ENCODE results near the gene RSPH1. TPM values are rescaled to one million over a fixed set of nuclear protein-coding genes. Genes with fewer than 3 reads are reported as not detected.

Gene RSPH1
- total RNA-seq, 1 donor = 0.81 TPM

GRCh38 chr21:42433946-42434551 is 62.0 kb downstream of the RSPH1 start:
- no peak for DNase-seq (ENCODE audit: low read depth in 2 of 3, low spot score in 2 of 3)

- no peak for DNase-seq (ENCODE audit: low read depth in 2 of 3, low spot score in 2 of 3)
Measured at GRCh38 chr21:42432695-42433094, 63.3 kb downstream of the RSPH1 start.

- no peak for DNase-seq (ENCODE audit: low read depth in 2 of 3, low spot score in 2 of 3)
Measured at GRCh38 chr21:42431196-42431595, 64.8 kb downstream of the RSPH1 start.

- DNase-seq (ENCODE audit: low read depth in 2 of 3, low spot score in 2 of 3) = no peak
Measured at GRCh38 chr21:42430521-42430920, 65.5 kb downstream of the RSPH1 start.

GRCh38 chr21:42429856-42430255 is 66.2 kb downstream of the RSPH1 start:
- DNase-seq (ENCODE audit: low read depth in 2 of 3, low spot score in 2 of 3) = no peak

GRCh38 chr21:42429021-42429420 is 67.0 kb downstream of the RSPH1 start:
- no peak for DNase-seq (ENCODE audit: low read depth in 2 of 3, low spot score in 2 of 3)

- no peak for DNase-seq (ENCODE audit: low read depth in 2 of 3, low spot score in 2 of 3)
Measured at GRCh38 chr21:42427809-42428419, 68.1 kb downstream of the RSPH1 start.

DNA sequence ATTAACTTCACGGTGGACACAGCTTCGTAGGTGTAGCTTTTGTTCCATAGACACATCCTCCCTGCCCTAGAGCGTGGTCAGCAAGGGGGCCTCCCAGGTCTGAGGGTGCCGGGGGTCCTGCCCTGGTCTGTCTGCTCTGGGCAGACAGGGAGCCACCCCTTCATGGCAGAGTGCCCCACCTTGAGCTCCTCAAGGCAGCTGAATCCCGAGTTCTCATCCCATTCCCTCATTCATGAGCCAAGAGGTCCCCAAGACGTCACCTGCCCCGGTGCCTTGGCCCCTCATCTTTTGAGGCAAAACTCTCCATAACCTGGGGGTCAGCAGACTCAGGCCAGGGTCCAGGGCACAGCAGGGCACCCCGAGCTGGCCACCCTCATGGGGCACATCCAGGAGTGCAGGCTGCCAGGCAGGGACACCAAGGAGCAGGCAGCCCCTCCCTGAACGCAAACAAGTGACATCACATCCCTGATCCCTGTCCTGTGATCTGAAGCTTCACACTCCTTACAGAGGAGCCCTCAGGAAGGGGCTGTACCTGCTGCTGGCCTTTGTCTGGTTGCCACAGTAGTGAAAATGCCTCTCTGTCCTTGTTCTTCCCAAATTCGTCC is 69.0 kb downstream of the RSPH1 start:
- no peak for DNase-seq (ENCODE audit: low read depth in 2 of 3, low spot score in 2 of 3)

GRCh38 chr21:42426424-42426823 is 69.6 kb downstream of the RSPH1 start:
- no peak for DNase-seq (ENCODE audit: low read depth in 2 of 3, low spot score in 2 of 3)

GRCh38 chr21:42425591-42425990 is 70.4 kb downstream of the RSPH1 start:
- no peak for DNase-seq (ENCODE audit: low read depth in 2 of 3, low spot score in 2 of 3)

DNA sequence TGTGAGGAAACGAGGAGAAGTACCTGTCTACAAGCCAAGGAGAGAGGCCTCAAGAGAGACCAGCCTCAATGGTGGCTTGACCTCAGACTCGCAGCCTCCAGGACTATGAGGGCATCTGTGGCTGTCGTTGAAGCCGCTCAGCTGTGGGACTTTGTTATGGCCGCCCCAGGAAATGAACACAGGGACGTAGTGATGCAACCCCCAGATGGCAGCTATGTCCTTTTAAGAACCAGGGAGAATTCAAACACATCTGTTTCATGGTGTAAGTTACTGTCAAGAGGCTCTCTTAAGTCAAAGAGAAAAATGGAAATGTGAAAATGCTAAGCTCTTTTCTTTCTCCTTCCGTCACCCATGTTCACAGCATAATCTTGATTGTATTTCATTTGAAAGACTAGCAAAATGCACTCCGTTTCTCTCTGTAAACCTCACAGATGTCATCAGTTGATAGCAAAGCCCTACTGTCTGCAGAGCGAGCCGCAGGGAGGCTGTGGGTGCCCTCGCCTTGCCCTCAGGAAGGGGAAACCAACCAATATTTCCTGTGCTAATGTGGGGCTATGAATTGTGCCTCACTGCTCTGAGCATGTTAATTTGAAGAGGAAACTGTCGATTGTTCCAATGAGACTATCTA is 71.0 kb downstream of the RSPH1 start:
- DNase-seq (ENCODE audit: low read depth in 2 of 3, low spot score in 2 of 3) = peak; percentile 65 to 91 (median 71)

DNA sequence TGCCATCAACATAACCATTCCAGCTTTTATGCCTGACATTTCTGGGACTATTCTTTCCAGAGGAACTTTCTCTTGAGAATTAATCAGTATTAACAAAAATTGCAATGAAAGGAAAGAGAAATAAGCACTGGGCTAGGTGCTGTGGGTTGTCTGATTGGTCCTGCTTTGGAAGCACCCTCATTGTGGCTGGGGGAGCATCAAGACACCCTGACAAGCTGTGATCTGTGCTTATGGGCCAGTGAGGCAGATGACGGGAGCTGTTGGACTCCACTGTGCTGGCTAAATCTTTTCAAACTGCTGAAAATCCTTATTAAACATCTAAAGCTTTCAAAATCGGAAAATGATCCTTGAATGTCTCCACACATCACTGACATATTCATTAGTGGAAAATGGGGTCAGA is 72.3 kb downstream of the RSPH1 start:
- DNase-seq (ENCODE audit: low read depth in 2 of 3, low spot score in 2 of 3) = no peak

DNA sequence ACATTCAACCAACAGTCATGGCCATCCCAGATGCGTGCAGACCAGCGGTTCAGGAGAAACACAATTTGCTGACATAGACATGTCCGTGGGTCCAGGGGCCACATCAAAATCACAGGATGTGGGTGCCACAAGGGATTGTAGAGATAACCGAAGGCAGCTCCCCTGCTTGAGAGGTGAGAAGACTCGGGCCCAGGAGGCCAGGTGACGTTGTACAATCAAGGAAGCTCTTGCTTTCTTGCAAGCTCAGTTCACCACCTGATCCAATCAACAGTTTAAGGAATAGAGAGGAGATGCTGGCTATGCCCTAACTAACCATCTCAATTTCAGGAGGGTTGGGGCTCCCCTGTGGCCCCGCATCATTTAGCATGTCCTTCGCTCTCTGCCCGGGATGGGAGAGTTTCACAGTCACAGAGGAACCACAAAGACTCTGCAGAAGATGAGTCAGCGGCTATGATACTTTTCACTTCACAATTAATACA is 72.8 kb downstream of the RSPH1 start:
- peak in 1 of 3 donors; percentile 32 for DNase-seq (ENCODE audit: low read depth in 2 of 3, low spot score in 2 of 3)

Other genes starting within 250 kb of the RSPH1 start
- gene TFF3, start 180.8 kb downstream of the RSPH1 start, total RNA-seq = not detected
- gene TFF2, start 145.2 kb downstream of the RSPH1 start, total RNA-seq = not detected
- gene TFF1, start 129.7 kb downstream of the RSPH1 start, total RNA-seq = not detected
- not detected for gene TMPRSS3, start 100.2 kb downstream of the RSPH1 start, total RNA-seq
- 1.6 TPM for gene UBASH3A, start 92.3 kb downstream of the RSPH1 start, total RNA-seq
- 50.9 TPM for gene SLC37A1, start 17.6 kb upstream of the RSPH1 start, total RNA-seq
- gene PDE9A, start 157.4 kb upstream of the RSPH1 start, total RNA-seq = 0.27 TPM